Mesenchymal stem cell (in vitro differentiated cells and primary cell): Measurements from ENCODE around the gene TUBB4B.

Experiments used
- DNase-seq: peaks from one replicate; pipeline ENCODE4 v3.0.0-alpha.2; 2013
- H2AFZ ChIP-seq: one replicate; pipeline ENCODE4 v1.6.1; 2013; ENCODE audit warnings: low read depth, mild to moderate bottlenecking, control low read depth, inconsistent platforms, low read length, moderate library complexity
- H2AK5ac ChIP-seq: 2 replicates; pipeline ENCODE4 v1.6.1; 2013; ENCODE audit warnings: low read length, moderate library complexity, mild to moderate bottlenecking, inconsistent platforms; ENCODE audit not compliant: severe bottlenecking
- H2BK120ac ChIP-seq: one replicate; pipeline ENCODE4 v1.6.1; 2013; ENCODE audit warnings: low read depth, mild to moderate bottlenecking, inconsistent platforms, low read length, moderate library complexity
- H2BK12ac ChIP-seq, 2 experiments: one replicate each; pipeline ENCODE4 v1.6.1; 2013; ENCODE audit warnings: inconsistent platforms in 2 of 2, low read length in 2 of 2, mild to moderate bottlenecking in 2 of 2, moderate library complexity in 2 of 2, control low read depth in 1 of 2
- H2BK15ac ChIP-seq: one replicate; pipeline ENCODE4 v1.6.1; 2013; ENCODE audit warnings: mild to moderate bottlenecking, low read depth, inconsistent platforms; ENCODE audit not compliant: poor library complexity, severe bottlenecking
- H2BK5ac ChIP-seq: 2 replicates; pipeline ENCODE4 v1.6.1; 2013; ENCODE audit warnings: low read depth, mild to moderate bottlenecking, low read length, control low read depth, inconsistent platforms; ENCODE audit not compliant: poor library complexity, severe bottlenecking
- H3K14ac ChIP-seq, 2 experiments: one replicate each; pipeline ENCODE4 v1.6.1; 2013; ENCODE audit warnings: inconsistent platforms in 2 of 2, low read length in 2 of 2, control low read depth in 1 of 2, mild to moderate bottlenecking in 1 of 2, moderate library complexity in 1 of 2
- H3K18ac ChIP-seq, 2 experiments: one replicate each; pipeline ENCODE4 v1.6.1; 2013; ENCODE audit warnings: inconsistent platforms in 2 of 2, low read length in 2 of 2, control low read depth in 1 of 2, low read depth in 1 of 2, mild to moderate bottlenecking in 1 of 2
- H3K23ac ChIP-seq, 2 experiments: one replicate each; pipeline ENCODE4 v1.6.1; 2013; ENCODE audit warnings: inconsistent platforms in 2 of 2, low read length in 2 of 2, mild to moderate bottlenecking in 2 of 2, moderate library complexity in 2 of 2, control low read depth in 1 of 2
- H3K27ac ChIP-seq: 2 replicates; pipeline ENCODE4 v1.5.1; 2013; ENCODE audit warnings: mild to moderate bottlenecking, moderate library complexity, low read length, control low read depth, inconsistent platforms; ENCODE audit not compliant: poor library complexity, severe bottlenecking
- H3K27me3 ChIP-seq, 2 experiments: 2 replicates each; pipeline versions ENCODE4 v1.6.1 to v1.7.0; 2013; ENCODE audit warnings: low read length in 2 of 2, mild to moderate bottlenecking in 2 of 2, moderate library complexity in 2 of 2, control low read depth in 1 of 2, inconsistent platforms in 1 of 2; ENCODE audit not compliant: control insufficient read depth in 1 of 2, insufficient read depth in 1 of 2
- H3K36me3 ChIP-seq, 2 experiments: 2 replicates each; pipeline versions ENCODE4 v1.6.1 to v1.7.0; 2013; ENCODE audit warnings: low read length in 2 of 2, control low read depth in 1 of 2, inconsistent platforms in 1 of 2, low read depth in 1 of 2, mild to moderate bottlenecking in 1 of 2; ENCODE audit not compliant: insufficient read depth in 2 of 2, control insufficient read depth in 1 of 2
- H3K4ac ChIP-seq, 2 experiments: one replicate each; pipeline ENCODE4 v1.6.1; 2013; ENCODE audit warnings: inconsistent platforms in 2 of 2, low read length in 2 of 2, mild to moderate bottlenecking in 2 of 2, moderate library complexity in 2 of 2, control low read depth in 1 of 2, low read depth in 1 of 2
- H3K4me1 ChIP-seq: 2 replicates; pipeline ENCODE4 v1.6.1; 2013; ENCODE audit warnings: low read depth, low read length, control low read depth; ENCODE audit not compliant: control insufficient read depth, insufficient read depth
- H3K4me2 ChIP-seq: 2 replicates; pipeline ENCODE4 v1.6.1; 2013; ENCODE audit warnings: low read length, mild to moderate bottlenecking, inconsistent platforms; ENCODE audit not compliant: poor library complexity, severe bottlenecking
- H3K4me3 ChIP-seq, 2 experiments: 2 replicates each; pipeline versions ENCODE4 v1.5.1 to v1.7.0; 2013; ENCODE audit warnings: low read length in 2 of 2, mild to moderate bottlenecking in 2 of 2, control low read depth in 1 of 2, low read depth in 1 of 2; ENCODE audit not compliant: insufficient read depth in 1 of 2
- H3K79me1 ChIP-seq: replicated peaks from 2 replicates; pipeline ENCODE4 v1.6.1; 2013; ENCODE audit warnings: mild to moderate bottlenecking, control low read depth, low read length, inconsistent platforms; ENCODE audit not compliant: poor library complexity, severe bottlenecking
- H3K9ac ChIP-seq: 2 replicates; pipeline ENCODE4 v1.7.0; 2013; ENCODE audit warnings: mild to moderate bottlenecking, low read length, moderate library complexity
- H3K9me3 ChIP-seq: 2 replicates; pipeline ENCODE4 v1.7.0; 2013; ENCODE audit warnings: mild to moderate bottlenecking, low read length; ENCODE audit not compliant: control insufficient read depth
- H4K8ac ChIP-seq: one replicate; pipeline ENCODE4 v1.6.1; 2013; ENCODE audit warnings: inconsistent platforms, mild to moderate bottlenecking, low read length, moderate library complexity
- H4K91ac ChIP-seq: one replicate; pipeline ENCODE4 v1.6.1; 2013; ENCODE audit warnings: mild to moderate bottlenecking, low read length, inconsistent platforms
- WGBS: methylation state at CpG from one replicate; pipeline ENCODE4 v1.1.7; 2013; ENCODE audit warnings: mixed read lengths; 5-methylcytosine and 5-hydroxymethylcytosine counted together

TUBB4B gene

GRCh38 chr9:137278721-137279711, 37.9 kb downstream of the TUBB4B start:
- Histone ChIP-seq H3K14ac (peak overlapping the region in 1 of 2 experiments; percentile 90), H2AFZ (no peak overlapping the region), H2BK12ac (peak overlapping the region; percentile 15 to 69), H2BK15ac (peak overlapping the region; percentile 54), H4K8ac (peak overlapping the region; percentile 79), H3K4ac (peak overlapping the region; percentile 82 to 95), H2AK5ac (no peak overlapping the region), H2BK5ac (no peak overlapping the region), H3K79me1 (peaks cover 32% of the 10 kb centered on the region), H4K91ac (peak overlapping the region; percentile 83), H3K27ac (no peak overlapping the region), H3K27me3 (peaks cover 0 to 46% of the 10 kb centered on the region in 2 experiments), H2BK120ac (peak overlapping the region; percentile 96), H3K9ac (no peak overlapping the region), H3K9me3 (no peaks in the 10 kb centered on the region), H3K4me3 (peak overlapping the region in 1 of 2 experiments; percentile 63), H3K36me3 (peaks cover 2 to 53% of the 10 kb centered on the region in 2 experiments), H3K23ac (peak overlapping the region in 1 of 2 experiments; percentile 51), H3K4me1 (peaks cover 68% of the 10 kb centered on the region), H3K4me2 (peak overlapping the region; percentile 70), H3K18ac (peak overlapping the region; percentile 26 to 88)
- DNase-seq: no peak
- 79% methylated on average over 136 of the region's 139 CpGs for WGBS

- no peak overlapping the region for H3K23ac ChIP-seq
These were observed 38.8 kb downstream of the TUBB4B start for GRCh38 chr9:137279741-137280473.

GRCh38 chr9:137280474-137281344, 39.6 kb downstream of the TUBB4B start:
- Histone ChIP-seq H3K36me3 (peaks cover 0 to 45% of the 10 kb centered on the region in 2 experiments), H3K27me3 (peaks cover 0 to 46% of the 10 kb centered on the region in 2 experiments), H3K27ac (no peak overlapping the region), H3K9me3 (no peaks in the 10 kb centered on the region), H3K9ac (no peak overlapping the region), H2BK120ac (peak overlapping the region; percentile 85), H4K91ac (peak overlapping the region; percentile 67), H2BK12ac (peak overlapping the region in 1 of 2 experiments; percentile 37), H3K4me1 (peaks cover 61% of the 10 kb centered on the region), H2BK15ac (peak overlapping the region; percentile 28), H3K14ac (peak overlapping the region in 1 of 2 experiments; percentile 38), H2AFZ (no peak overlapping the region), H2BK5ac (no peak overlapping the region), H3K4me3 (peak overlapping the region in 1 of 2 experiments; percentile 3), H2AK5ac (no peak overlapping the region), H3K18ac (peak overlapping the region; percentile 23 to 84), H3K23ac (peak overlapping the region; percentile 41 to 71), H3K79me1 (peaks cover 23% of the 10 kb centered on the region), H3K4me2 (peak overlapping the region; percentile 75), H3K4ac (peak overlapping the region; percentile 57 to 84), H4K8ac (peak overlapping the region; percentile 75)
- 25% methylated on average over 66 of the region's 85 CpGs for WGBS
- DNase-seq: peak; percentile 54

More at GRCh38 chr9:137279741-137280473, 38.8 kb downstream of the TUBB4B start:
- Histone ChIP-seq H3K4me2 (no peak overlapping the region), H3K4me3 (no peak overlapping the region), H3K4ac (peak overlapping the region; percentile 44 to 75), H2AK5ac (no peak overlapping the region), H2AFZ (no peak overlapping the region), H2BK120ac (no peak overlapping the region), H3K4me1 (peaks cover 64% of the 10 kb centered on the region), H3K9me3 (no peaks in the 10 kb centered on the region), H3K36me3 (peaks cover 0 to 45% of the 10 kb centered on the region in 2 experiments), H2BK12ac (peak overlapping the region in 1 of 2 experiments; percentile 8), H3K18ac (no peak overlapping the region), H4K91ac (peak overlapping the region; percentile 61), H3K27me3 (peaks cover 0 to 46% of the 10 kb centered on the region in 2 experiments), H2BK15ac (no peak overlapping the region), H3K79me1 (peaks cover 27% of the 10 kb centered on the region), H2BK5ac (no peak overlapping the region), H4K8ac (peak overlapping the region; percentile 63), H3K9ac (no peak overlapping the region), H3K14ac (peak overlapping the region in 1 of 2 experiments; percentile 1), H3K27ac (no peak overlapping the region)
- no peak for DNase-seq
- WGBS: 98% methylated on average over 38 of the region's 41 CpGs
